Mesenteric fat pad (tissue), 1 donor: ENCODE data around the gene DLG1. TPM values are rescaled to one million over a fixed set of nuclear protein-coding genes. Genes with fewer than 3 reads are reported as not detected.
"Not testable (repeated sequence)": the region's sequence is repeated elsewhere in the genome, so short reads cannot be mapped to it uniquely, and the experiment has no call there.

Experiments used
- DNase-seq: peaks from one replicate; pipeline ENCODE4 v3.0.0-alpha.2; 2020; ENCODE audit warnings: low spot score
- total RNA-seq: library from RNA; stranded (reverse); fragmentation: NEBNext Ultra II Directional; extraction: Animal tissue kit (Norgen Biotek cat#: 25700); gene quantifications from one replicate; pipeline ENCODE4 v1.2.1, GENCODE V29; 2021
- donor health status: DM: yes; HTN: yes; CAD: no.

The DLG1 gene
- total RNA-seq, 1 donor from 2014 or later, result 68.5 TPM

- DNase-seq, result not testable (repeated sequence)
Observed at GRCh38 chr3:197034778-197035177, 263.6 kb downstream of the DLG1 start.

GRCh38 chr3:197033764-197034163 lies 264.6 kb downstream of the DLG1 start:
- not testable (repeated sequence) for DNase-seq

- DNase-seq, result peak; percentile 88
Observed at GRCh38 chr3:197031315-197032285, 266.8 kb downstream of the DLG1 start.

GRCh38 chr3:197030379-197031314 lies 267.8 kb downstream of the DLG1 start:
- DNase-seq, result peak; percentile 89

- DNase-seq, result peak; percentile 90
Observed at GRCh38 chr3:197029511-197030167, 268.8 kb downstream of the DLG1 start, which contains the start of gene MELTF. Gene MELTF (minus strand): TSS chr3:197029817. CDS start chr3:197029702, 115 bp downstream.

GRCh38 chr3:197028728-197029510 lies 269.5 kb downstream of the DLG1 start:
- DNase-seq, result peak; percentile 90

GRCh38 chr3:197027896-197028727 lies 270.3 kb downstream of the DLG1 start:
- DNase-seq, result peak; percentile 89

- DNase-seq, result peak; percentile 85
Observed at GRCh38 chr3:197027151-197027895, 271.1 kb downstream of the DLG1 start.

- DNase-seq, result peak; percentile 89
Observed at GRCh38 chr3:197026481-197026866, 271.9 kb downstream of the DLG1 start.

GRCh38 chr3:197025736-197026480 lies 272.5 kb downstream of the DLG1 start:
- no peak for DNase-seq

- DNase-seq, result peak; percentile 81
Observed at GRCh38 chr3:197024881-197025735, 273.3 kb downstream of the DLG1 start.

- peak; percentile 84 for DNase-seq
Observed at GRCh38 chr3:197023998-197024651, 274.3 kb downstream of the DLG1 start.

- DNase-seq, result no peak
Observed at GRCh38 chr3:197023241-197023997, 275.0 kb downstream of the DLG1 start.

GRCh38 chr3:197022405-197023231 lies 275.8 kb downstream of the DLG1 start:
- peak; percentile 81 for DNase-seq
